GM19328 (cell line): ENCODE measurements around the gene IL16.
"Not testable (repeated sequence)": the region's sequence is repeated elsewhere in the genome, so short reads cannot be mapped to it uniquely, and the experiment has no call there.

Source experiments
- ATAC-seq: cut with Tn5 transposase; IDR thresholded peaks from one replicate; pipeline ENCODE4 v1.9.1; 2021; ENCODE audit warnings: mild to moderate bottlenecking, moderate library complexity; ENCODE audit not compliant: unreplicated experiment

IL16 gene

GRCh38 chr15:81331600-81331999 lies 134.9 kb downstream of the IL16 start:
- ATAC-seq: no peak

- no peak for ATAC-seq
Measured at GRCh38 chr15:81332326-81332725, 135.6 kb downstream of the IL16 start.

- ATAC-seq: no peak
Measured at GRCh38 chr15:81333363-81333762, 136.7 kb downstream of the IL16 start.

- no peak for ATAC-seq
Measured at GRCh38 chr15:81334768-81335435, 138.2 kb downstream of the IL16 start.

GRCh38 chr15:81335631-81336030 lies 139.0 kb downstream of the IL16 start:
- no peak for ATAC-seq

GRCh38 chr15:81336568-81336967 lies 139.9 kb downstream of the IL16 start:
- ATAC-seq: no peak

- no peak for ATAC-seq
Measured at GRCh38 chr15:81337241-81337640, 140.6 kb downstream of the IL16 start.

GRCh38 chr15:81337713-81338157 lies 141.1 kb downstream of the IL16 start:
- no peak for ATAC-seq

GRCh38 chr15:81338170-81339007 lies 141.7 kb downstream of the IL16 start:
- no peak for ATAC-seq

GRCh38 chr15:81339321-81339720 lies 142.6 kb downstream of the IL16 start:
- no peak for ATAC-seq

GRCh38 chr15:81339851-81340250 lies 143.2 kb downstream of the IL16 start:
- no peak for ATAC-seq

GRCh38 chr15:81341351-81341750 lies 144.7 kb downstream of the IL16 start:
- no peak for ATAC-seq

- ATAC-seq: no peak
Measured at GRCh38 chr15:81343371-81343770, 146.7 kb downstream of the IL16 start.

GRCh38 chr15:81346611-81347010 lies 149.9 kb downstream of the IL16 start:
- ATAC-seq: no peak

GRCh38 chr15:81347910-81348309 lies 151.2 kb downstream of the IL16 start:
- ATAC-seq: no peak

- ATAC-seq: not testable (repeated sequence)
Measured at GRCh38 chr15:81348691-81349090, 152.0 kb downstream of the IL16 start.

GRCh38 chr15:81349271-81349670 lies 152.6 kb downstream of the IL16 start:
- ATAC-seq: no peak

- no peak for ATAC-seq
Measured at GRCh38 chr15:81351651-81352050, 155.0 kb downstream of the IL16 start.

GRCh38 chr15:81356252-81356651 lies 159.6 kb downstream of the IL16 start:
- no peak for ATAC-seq

- no peak for ATAC-seq
Measured at GRCh38 chr15:81357180-81357686, 160.6 kb downstream of the IL16 start.

GRCh38 chr15:81358248-81358647 lies 161.6 kb downstream of the IL16 start:
- ATAC-seq: no peak

GRCh38 chr15:81360491-81360890 lies 163.8 kb downstream of the IL16 start:
- ATAC-seq: no peak
